Activated naive CD8-positive, alpha-beta T cell treated with anti-CD3 and anti-CD28 coated beads, Interleukin-2, amount 10 ng/mL, durations not matched to agents 7 days and 5 days (primary cell): ENCODE data around the gene FKBP7. TPM values are rescaled to one million over a fixed set of nuclear protein-coding genes. Genes with fewer than 3 reads are reported as not detected.

Experiments
- ATAC-seq: fragments of 150-1000 bp; cut with Tn5 transposase; one replicate; pipeline ENCODE4 v1.10.0; 2021; ENCODE audit warnings: low read depth, moderate library complexity
- POLR2A ChIA-PET: fragments of 350-600 bp; sonication (Branson Sonifier 250); formaldehyde crosslinking; loops from one replicate; lab custom pipeline; 2021; ENCODE audit warnings: antibody characterized with exemption; lab: Charles Lee
- DNase-seq: peaks from one replicate; pipeline ENCODE4 v3.0.0; 2021
- H3K27ac Mint-ChIP-seq: one replicate; pipeline ENCODE4 v1.8.0; 2022; ENCODE audit warnings: mild to moderate bottlenecking, mixed read lengths
- H3K27me3 Mint-ChIP-seq: one replicate; pipeline ENCODE4 v1.8.0; 2022; ENCODE audit warnings: mild to moderate bottlenecking, moderate library complexity, mixed read lengths
- H3K36me3 Mint-ChIP-seq: one replicate; pipeline ENCODE4 v1.8.0; 2021; ENCODE audit warnings: mild to moderate bottlenecking, mixed read lengths
- H3K4me1 Mint-ChIP-seq: one replicate; pipeline ENCODE4 v1.8.0; 2021; ENCODE audit warnings: mixed read lengths
- H3K4me3 Mint-ChIP-seq: one replicate; pipeline ENCODE4 v1.8.0; 2022; ENCODE audit warnings: mild to moderate bottlenecking, moderate library complexity, mixed read lengths
- H3K9me3 Mint-ChIP-seq: one replicate; pipeline ENCODE4 v1.8.0; 2021; ENCODE audit warnings: mixed read lengths
- total RNA-seq, 2 experiments: library from RNA; stranded (reverse); gene quantifications; one replicate each; pipeline ENCODE4 v1.2.3, GENCODE V29; 2021

The FKBP7 gene
- total RNA-seq, 2 experiments from 2014 or later = 1.8 to 2.4 TPM

DNA sequence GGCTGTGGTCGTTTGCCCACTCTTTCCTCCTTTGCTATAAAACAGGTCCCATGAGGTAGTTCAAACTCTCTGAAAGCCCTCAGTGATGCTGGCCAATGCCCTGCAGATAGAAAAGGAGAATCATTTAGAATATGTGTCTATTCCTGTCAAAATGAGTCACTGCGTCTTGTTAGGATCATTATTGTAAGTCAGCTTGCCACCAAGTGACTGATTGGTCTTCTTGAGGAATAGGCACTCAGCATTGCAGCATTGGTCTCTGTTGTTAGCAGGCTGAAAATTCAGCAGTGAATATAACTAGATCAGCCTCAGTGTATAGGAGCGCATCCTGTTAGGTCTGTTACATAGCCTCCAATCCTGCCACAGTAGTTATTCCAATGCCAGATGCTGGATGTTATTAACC is 56.3 kb downstream of the FKBP7 start:
- Mint-ChIP-seq H3K27me3 (no peaks in the 10 kb centered on the region), H3K4me3 (no peak overlapping the region), H3K9me3 (peaks cover 4% of the 10 kb centered on the region), H3K36me3 (peaks cover 57% of the 10 kb centered on the region), H3K4me1 (peaks cover 8% of the 10 kb centered on the region), H3K27ac (no peak overlapping the region)
- no peak for ATAC-seq
- POLR2A ChIA-PET = no interaction called here
- DNase-seq = no peak

DNA sequence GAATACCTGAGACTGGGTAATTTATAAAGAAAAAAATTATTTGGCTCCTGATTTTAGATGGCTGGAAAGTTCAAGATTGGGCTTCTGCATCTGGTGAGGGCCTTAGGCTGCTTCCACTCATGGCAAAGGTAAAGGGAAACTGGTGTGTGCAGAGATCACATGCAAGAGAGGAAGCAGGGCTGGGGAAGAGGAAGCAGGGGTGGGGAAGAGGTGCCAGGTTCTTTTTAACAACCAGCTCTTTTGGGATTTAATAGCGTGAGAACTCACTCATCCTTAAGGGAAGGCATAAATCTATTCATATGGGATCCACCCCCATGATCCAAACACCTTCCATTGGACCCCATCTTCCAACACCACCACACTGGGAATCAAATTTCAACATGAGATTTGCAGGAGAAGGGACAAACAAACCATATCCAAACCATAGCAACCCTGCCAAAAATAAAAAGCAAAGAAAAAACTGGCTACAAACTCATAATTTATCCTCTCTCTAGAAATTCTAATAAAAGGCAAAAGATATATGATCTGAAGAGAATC is 57.9 kb downstream of the FKBP7 start:
- no peak for DNase-seq
- H3K9me3 Mint-ChIP-seq = peaks cover 2% of the 10 kb centered on the region
- H3K4me1 Mint-ChIP-seq = peaks cover 12% of the 10 kb centered on the region
- POLR2A ChIA-PET = no interaction called here
- no peak overlapping the region for H3K4me3 Mint-ChIP-seq
- H3K36me3 Mint-ChIP-seq = peaks cover 49% of the 10 kb centered on the region
- ATAC-seq = no peak
- H3K27ac Mint-ChIP-seq = no peak overlapping the region
- H3K27me3 Mint-ChIP-seq = no peaks in the 10 kb centered on the region

DNA sequence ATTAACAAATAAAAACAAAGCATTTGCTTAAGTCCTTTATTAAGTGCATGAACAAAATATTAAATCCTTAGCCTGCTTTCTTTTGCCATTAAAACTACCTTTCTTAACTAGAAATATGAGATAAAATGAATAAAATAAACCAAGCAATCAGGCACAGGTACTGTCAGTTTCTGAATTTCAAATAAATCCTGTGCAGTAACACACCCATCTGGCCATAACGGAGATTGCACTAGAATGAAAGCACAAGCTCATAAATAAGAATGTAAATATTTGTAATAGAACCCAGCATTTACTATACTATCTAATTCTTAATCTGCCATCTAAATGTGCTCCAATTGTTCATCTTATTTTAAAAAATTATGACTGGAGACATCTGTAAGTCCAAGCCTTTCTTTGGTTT is 59.3 kb downstream of the FKBP7 start:
- H3K36me3 Mint-ChIP-seq = peaks cover 36% of the 10 kb centered on the region
- H3K27me3 Mint-ChIP-seq = no peaks in the 10 kb centered on the region
- peaks cover 19% of the 10 kb centered on the region for H3K4me1 Mint-ChIP-seq
- POLR2A ChIA-PET = no interaction called here
- no peak for DNase-seq
- no peaks in the 10 kb centered on the region for H3K9me3 Mint-ChIP-seq
- H3K27ac Mint-ChIP-seq = no peak overlapping the region
- no peak overlapping the region for H3K4me3 Mint-ChIP-seq
- ATAC-seq = no peak

DNA sequence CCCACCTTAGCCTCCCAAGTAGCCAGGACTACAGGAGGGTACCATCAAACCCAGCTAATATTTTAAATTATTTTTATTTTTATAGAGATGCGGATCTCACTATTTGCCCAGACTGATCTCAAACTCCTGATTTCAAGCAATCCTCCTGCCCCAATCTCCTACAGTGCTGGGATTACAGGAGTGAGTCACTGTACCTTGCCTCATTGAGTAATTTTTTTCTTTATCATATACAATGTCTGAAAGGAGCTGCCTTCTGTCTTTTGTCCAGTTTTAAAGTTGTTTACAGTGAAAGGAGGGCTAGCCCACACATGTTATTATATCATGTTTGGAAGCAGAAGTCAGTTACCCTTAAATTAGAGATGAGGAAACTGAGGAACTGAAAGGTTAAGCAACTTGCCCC is 60.0 kb downstream of the FKBP7 start:
- H3K27me3 Mint-ChIP-seq = no peaks in the 10 kb centered on the region
- POLR2A ChIA-PET = no interaction called here
- no peak for ATAC-seq
- no peaks in the 10 kb centered on the region for H3K9me3 Mint-ChIP-seq
- H3K27ac Mint-ChIP-seq = no peak overlapping the region
- DNase-seq = no peak
- no peak overlapping the region for H3K4me3 Mint-ChIP-seq
- peaks cover 19% of the 10 kb centered on the region for H3K4me1 Mint-ChIP-seq
- peaks cover 29% of the 10 kb centered on the region for H3K36me3 Mint-ChIP-seq

DNA sequence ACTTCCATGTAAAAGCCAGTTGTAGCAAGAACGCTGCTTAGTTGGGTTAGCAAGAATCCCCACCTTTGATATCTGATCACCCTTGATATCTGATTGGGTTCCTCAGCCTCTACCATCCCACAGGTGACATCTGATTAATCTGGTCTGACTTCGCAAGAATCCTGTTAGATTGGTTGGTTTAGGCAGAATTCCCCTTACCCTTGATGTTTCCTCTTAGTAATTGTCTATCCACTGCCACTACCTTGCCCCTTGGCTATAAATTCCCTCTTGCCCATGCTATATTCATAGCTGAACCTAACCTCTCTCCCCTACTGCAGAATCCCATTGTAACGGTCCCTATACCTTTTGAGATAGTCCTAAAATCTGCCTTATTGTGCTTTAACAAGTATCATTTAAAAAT is 60.5 kb downstream of the FKBP7 start:
- H3K27me3 Mint-ChIP-seq = no peaks in the 10 kb centered on the region
- ATAC-seq (no peak), DNase-seq (no peak)
- H3K36me3 Mint-ChIP-seq = peaks cover 28% of the 10 kb centered on the region
- no peak overlapping the region for H3K27ac Mint-ChIP-seq
- H3K4me1 Mint-ChIP-seq = peaks cover 24% of the 10 kb centered on the region
- H3K9me3 Mint-ChIP-seq = no peaks in the 10 kb centered on the region
- H3K4me3 Mint-ChIP-seq = no peak overlapping the region
- POLR2A ChIA-PET = no interaction called here

DNA sequence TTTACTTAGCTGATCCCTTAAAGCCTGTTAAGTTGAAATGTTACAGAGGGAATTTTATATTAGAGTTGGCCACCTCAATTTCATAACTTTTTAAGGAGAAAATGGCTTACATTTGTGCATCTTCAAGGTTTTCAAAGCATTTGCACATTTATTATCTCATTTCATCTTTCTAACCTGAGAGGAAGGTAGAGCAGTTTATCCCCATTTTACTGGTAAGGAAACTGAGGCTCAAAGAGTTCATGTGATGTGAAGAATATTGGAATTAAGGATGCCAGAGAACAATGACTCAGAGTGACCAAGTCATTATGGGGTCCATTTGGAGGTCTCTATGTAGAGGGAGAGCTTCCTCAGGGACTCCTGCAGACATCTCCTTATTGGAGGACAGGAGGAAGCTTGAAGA is 62.4 kb downstream of the FKBP7 start:
- no peak for ATAC-seq
- no peaks in the 10 kb centered on the region for H3K9me3 Mint-ChIP-seq
- H3K27ac Mint-ChIP-seq = peak overlapping the region; percentile 4
- peaks cover 18% of the 10 kb centered on the region for H3K36me3 Mint-ChIP-seq
- no peak for DNase-seq
- H3K4me1 Mint-ChIP-seq = peaks cover 27% of the 10 kb centered on the region
- no peaks in the 10 kb centered on the region for H3K27me3 Mint-ChIP-seq
- POLR2A ChIA-PET = interaction anchor here (3.8 kb wide), 1 partner anchor 34 kb away, joined by 37 read pairs; the partner anchor contains the start of genes PJVK and PRKRA
- H3K4me3 Mint-ChIP-seq = no peak overlapping the region

DNA sequence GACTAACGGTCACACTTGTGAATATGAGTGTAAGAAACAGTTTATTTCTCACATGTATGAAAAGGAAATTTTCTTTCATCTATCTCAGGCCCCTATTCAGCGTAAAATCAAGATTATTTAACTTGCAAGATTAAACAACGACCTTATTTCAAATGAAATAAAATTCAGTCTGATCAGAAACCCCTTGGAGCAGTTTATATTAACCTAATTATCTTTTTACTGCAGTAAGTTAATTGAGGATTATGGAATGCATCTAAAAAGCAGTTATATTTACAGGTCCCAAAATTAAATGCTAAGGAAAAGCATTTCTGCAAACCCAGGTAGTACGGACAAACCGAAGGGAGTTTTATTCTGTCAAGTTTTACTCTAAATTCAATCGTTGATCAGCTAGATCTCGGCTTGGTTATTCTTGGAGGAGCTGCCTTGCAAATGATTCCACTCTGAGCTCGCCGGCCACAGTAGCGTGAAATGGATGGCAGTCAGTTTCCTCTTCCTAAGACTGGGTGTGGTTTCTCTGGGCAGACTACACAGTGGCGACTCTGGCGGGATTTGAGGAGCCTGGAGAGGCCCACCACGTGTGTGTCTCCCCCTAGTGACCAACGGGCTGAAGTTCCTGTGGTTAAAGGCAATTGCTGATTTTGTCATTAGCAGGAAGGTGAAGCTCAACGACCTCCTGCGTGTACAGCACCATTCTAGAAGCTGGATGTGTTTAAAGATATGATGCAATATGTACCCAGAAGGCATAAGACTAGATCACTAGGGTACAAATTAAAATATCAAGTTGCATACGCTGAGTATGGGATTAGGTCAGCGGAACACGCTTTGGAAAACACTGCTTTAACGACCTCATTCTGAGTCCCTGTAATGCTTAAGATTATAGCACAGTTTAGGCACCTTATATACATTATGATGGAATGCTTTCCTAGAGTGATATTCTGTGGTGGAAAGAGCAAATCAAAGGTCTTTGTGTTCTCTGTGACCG is 63.8 kb downstream of the FKBP7 start:
- Mint-ChIP-seq H3K27me3 (no peaks in the 10 kb centered on the region), H3K4me1 (peaks cover 23% of the 10 kb centered on the region), H3K4me3 (peak overlapping the region; percentile 94), H3K9me3 (no peaks in the 10 kb centered on the region), H3K27ac (peak overlapping the region; percentile 98), H3K36me3 (peaks cover 12% of the 10 kb centered on the region)
- DNase-seq = peak; percentile 76
- POLR2A ChIA-PET = interaction anchor here (0.6 to 3.8 kb wide), 12 partner anchors 9 to 961 kb away, joined by 3 to 37 read pairs (median 4); partner anchors contain the start of genes PJVK, PLEKHA3, PRKRA and RBM45
- peak; percentile 75 for ATAC-seq

Other genes starting within 250 kb of the FKBP7 start
- 10 to 100 TPM; 43.6 to 47.1 TPM for gene PRKRA, start 27.4 kb downstream of the FKBP7 start, total RNA-seq
- gene PJVK, start 27.2 kb downstream of the FKBP7 start, total RNA-seq = 1 to 10 TPM; 2.3 to 2.5 TPM
- 10 to 100 TPM; 28.9 to 29.4 TPM for gene PLEKHA3, start 1.9 kb upstream of the FKBP7 start, total RNA-seq